HG03565 (cell line): Measurements from ENCODE around the gene SNED1.
"Not testable (repeated sequence)": the region's sequence is repeated elsewhere in the genome, so short reads cannot be mapped to it uniquely, and the experiment has no call there.

Experiments used
- ATAC-seq: cut with Tn5 transposase; IDR thresholded peaks from one replicate; pipeline ENCODE4 v1.9.1; 2021; ENCODE audit warnings: mild to moderate bottlenecking, moderate library complexity; ENCODE audit not compliant: unreplicated experiment

SNED1 gene

DNA sequence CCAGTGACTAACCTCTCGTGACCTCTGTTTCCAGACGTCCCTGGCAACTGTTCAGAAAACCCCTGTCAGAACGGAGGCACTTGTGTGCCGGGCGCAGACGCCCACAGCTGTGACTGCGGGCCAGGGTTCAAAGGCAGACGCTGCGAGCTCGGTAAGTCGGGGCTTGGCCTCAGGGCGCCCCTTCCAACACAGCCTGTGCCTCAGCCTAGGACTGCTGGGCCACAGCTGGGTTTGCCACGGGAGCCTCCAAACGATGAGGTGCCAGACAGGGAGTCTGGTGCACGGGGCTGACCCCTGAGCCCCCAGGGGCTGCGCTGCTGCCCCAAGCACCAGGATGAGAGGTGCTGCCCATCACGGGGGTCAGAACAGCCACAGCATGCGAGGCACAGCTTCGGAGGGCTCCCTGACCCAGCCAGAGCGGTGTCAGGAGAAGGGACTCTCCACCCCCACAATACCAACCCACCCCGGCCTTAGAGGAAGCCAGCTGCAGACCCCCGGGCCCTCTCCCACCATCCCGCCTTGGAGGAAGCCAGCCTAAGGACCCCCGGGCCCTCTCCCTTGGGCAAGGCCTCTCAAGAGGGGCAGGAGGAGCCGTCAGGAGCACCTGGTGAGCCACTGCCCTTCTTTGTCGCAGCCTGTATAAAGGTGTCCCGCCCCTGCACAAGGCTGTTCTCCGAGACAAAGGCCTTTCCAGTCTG is 83.4 kb downstream of the SNED1 start:
- no peak for ATAC-seq

DNA sequence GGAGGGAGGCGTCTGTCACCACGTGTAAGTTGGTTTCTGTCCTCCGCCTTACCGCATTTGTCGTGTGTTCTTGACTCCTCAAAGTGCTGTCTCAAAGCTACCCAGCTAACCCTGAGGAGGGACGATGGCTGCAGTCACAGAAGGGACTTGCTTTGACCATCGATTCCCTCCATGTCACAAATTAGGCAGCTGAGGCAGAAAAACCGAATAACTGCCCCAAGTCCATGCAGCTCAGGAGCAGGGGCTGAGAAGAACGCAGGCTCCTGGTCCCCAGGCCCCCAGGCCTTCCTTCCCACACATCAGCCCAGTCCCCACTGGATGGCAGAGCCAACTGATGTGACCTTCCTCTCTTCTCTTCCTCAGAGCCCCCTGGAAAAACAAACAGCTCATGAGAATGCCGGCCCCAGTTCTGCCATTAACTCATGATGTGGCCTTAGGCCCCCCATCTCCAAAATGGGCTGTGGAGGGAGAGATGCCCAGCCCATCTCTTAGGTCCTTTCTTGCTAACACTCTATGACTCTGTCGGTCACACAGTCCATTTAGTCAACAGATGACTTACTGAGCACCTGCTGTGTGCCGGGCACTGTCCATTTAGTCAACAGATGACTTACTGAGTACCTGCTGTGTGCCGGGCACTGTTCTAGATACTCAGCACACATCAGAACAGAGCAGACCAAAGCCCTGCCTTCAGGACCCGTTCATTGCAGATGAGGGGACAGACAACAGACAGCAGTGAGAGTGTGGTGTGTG is 84.1 kb downstream of the SNED1 start:
- ATAC-seq: no peak

DNA sequence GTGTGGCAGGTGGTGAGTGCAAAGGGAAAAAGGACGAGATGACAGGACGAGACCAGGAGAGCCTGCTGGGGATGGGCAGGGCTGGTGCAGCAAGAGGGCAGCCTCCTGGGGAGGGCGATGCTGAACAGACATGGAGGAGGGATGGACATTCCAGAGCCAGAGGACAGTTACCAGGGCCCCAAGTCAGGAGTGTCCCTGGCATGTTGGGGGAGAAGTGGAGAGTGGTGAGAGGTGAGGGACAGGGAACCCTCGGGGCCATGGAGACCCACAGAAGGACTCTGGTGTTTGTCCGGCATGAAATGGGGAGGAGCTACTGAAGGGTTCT is 84.6 kb downstream of the SNED1 start:
- no peak for ATAC-seq

DNA sequence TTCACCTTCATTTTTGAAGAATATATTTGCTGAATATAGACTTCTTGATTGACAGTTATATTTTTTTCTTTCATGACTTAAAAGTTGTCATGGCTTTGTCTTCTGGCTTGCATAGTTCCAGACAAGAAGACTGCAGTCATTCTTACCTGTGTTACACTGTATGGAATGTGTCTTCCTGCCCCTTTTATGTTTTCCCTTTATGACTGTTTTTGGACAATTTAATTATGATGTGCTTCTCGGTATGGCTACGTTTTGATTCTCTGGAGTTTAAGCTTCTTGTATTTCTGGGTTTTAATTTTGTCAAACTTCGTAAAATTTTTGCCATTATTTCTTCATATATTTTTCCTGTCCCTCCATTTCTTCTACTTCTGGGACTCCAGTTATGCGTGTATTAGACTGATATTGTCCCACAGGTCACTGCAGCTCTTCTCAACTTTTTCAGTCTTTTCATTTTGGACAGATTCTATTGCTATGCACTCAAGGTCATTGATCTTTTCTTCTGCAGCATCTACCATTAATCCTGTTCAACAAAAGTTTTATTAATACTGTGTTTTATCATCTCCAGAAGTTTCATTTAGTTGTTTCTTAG is 86.5 kb downstream of the SNED1 start:
- ATAC-seq: no peak

DNA sequence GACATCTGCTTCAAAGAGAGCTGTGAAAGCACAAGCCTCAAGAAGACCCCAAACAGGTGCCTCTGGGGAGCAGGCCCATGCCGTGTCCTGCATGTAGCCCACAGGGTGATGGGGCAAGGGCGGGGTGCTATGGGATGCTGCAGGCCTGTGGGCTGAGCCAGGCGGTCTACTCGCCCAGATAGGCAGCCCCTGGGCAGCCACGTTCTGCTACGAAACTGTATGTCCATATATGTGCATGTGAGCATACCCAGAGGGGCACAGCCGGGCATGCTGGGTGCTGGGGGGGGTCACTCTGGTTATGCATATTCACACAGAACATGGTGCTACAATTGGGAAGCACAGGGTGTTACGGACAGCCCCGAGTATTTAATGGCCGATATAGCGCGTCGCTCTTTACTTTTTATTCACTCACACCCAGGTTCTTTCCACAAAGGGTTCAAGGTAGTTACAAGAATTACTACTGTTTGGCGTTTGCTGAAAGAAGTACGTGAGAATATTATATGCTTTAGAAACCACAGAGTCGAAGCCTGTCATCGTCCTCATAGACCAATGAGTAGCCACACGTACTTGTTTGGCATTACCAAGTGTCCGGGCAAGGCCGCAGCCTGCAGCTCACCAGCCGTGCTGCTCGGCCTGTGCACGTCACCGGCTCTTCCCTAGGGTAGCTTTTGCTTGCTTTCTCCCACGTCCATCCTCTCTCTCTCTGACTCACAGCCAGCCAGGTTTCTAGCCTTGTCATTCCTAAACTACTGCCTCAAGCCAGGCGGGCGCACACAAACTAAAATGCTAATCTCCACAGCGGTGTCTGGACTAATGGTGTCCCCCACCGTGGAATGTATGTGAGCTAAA is 89.2 kb downstream of the SNED1 start:
- peak; percentile 36 for ATAC-seq

DNA sequence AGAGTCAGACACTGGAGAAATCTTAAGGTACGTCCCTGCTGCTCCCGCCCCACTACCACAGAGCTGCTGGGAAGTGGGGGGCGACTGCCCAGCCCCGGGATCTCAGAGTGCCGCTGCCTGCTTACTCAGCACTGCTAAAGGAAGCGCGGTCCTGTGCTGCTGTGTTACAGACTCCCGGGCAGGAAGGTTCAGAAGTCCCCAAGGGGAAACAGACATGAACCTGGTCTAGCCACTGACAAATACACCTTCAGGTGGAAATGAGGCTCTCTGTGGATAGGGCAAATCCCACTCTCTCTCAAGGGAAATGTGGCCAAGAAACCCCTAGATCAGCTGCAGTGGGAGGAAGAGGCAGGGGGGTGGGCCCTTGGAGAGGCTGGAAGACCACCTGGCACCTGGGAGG is 90.0 kb downstream of the SNED1 start:
- no peak for ATAC-seq

DNA sequence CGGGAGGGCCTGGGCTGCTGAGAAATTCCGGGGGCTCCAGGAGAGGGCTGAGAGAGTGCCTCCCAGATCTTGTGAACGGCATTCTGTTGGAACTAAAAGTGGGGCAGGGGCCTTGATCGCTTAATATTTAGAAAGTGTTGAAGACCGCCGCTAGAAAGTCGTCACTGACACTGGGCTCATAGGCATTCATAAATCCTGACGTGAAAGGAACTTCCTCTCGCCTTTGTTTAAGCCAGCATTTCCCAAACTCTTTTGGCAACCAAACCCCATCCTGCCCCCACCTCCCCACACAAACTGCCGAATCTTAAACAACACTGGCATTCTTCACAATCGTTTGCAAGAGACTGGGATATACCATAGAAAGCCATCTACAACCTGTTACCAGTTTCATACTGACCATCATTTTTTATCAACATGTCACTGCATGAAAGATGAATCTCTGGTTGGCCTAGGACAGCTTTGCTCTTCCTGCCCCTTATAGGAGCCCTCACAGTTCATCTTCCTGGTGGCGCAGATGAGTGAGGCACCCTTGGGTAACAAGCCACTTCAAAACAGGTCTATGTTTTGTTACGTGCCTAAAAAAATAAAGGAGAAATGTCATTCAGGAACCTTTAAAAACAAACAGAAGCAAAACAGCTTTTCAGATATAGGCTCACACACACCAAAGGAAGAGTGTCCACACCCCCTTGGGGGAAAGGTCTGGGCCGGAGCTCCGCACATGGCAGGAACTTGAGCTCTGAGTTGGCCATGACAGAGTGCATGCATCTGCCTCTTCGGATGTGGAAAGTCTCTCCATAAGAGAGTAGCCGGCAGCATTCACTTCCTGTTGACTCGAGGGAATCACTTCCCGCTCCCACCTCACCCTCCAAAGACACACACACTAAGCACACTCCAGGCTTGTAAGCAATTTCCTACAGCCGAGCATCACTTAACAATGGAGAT is 90.6 kb downstream of the SNED1 start:
- no peak for ATAC-seq

DNA sequence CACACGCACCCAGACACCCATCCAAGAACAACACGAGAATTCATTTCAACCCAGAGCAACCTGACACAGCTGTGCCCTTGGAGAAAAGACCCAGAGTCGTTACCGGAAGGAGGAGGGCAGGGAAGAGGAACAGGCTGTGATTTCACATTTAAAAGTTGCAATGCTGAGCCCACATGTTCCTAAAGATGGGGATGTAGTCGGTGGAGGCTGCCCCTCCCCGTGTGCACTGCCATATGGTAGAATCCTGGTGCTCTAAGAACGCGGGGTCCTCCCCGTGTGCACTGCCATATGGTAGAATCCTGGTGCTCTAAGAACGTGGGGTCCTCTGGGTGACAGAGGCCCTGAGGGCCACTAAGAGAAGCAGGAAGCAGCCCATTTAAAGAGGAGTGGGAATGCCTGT is 92.8 kb downstream of the SNED1 start:
- ATAC-seq: no peak

DNA sequence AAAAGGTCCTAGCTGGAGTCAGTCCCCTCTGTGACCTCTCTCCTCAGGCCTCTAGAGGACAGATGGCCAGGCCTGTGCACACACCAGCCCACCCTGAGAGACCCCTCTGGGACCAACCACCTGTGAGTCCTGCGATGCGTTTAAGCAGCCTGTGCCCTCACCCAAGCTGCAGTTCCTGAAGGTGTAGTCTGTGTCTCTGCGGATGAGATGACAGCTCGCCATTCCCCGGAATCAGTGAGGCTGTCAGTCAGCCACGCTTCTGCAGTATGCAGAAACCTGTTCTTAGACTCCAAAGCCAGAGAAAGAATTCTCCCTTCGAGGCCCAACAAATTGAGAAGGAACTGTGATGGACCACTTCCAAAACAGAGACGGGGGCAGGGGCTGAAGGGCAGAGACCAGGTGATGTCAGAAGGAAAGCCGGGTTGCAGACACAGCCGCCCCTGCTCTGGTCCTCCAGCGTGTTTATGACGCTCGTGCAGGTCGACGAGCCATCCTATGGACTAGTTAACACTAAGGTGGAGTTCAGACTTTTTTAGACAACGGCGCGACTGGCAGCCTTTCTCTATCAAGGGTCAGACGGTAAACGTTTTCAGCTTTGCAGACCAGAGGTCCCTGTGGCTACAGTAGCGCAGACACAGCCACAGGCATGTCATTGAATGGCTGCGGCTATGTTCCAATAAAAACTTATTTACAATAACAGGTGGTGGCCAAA is 93.5 kb downstream of the SNED1 start:
- no peak for ATAC-seq

DNA sequence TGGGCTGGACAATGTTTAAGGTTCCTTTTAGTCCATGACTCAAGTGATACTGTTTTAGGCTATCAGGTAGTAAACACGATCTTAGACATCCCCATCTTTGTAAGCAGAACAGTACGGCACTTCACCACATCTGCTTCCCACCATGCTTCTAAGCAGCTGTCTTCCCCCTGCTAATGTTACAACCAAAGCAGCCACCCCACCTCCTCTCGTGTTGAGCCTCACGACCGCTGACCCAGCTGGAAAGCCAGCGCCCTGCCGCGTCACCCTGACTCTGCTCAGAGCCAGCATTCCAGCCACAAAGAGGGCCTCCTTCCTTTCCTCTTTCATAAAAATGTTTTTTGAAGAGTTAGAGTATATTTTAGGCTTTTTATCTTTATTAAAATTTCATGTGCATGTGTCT is 94.3 kb downstream of the SNED1 start:
- no peak for ATAC-seq

DNA sequence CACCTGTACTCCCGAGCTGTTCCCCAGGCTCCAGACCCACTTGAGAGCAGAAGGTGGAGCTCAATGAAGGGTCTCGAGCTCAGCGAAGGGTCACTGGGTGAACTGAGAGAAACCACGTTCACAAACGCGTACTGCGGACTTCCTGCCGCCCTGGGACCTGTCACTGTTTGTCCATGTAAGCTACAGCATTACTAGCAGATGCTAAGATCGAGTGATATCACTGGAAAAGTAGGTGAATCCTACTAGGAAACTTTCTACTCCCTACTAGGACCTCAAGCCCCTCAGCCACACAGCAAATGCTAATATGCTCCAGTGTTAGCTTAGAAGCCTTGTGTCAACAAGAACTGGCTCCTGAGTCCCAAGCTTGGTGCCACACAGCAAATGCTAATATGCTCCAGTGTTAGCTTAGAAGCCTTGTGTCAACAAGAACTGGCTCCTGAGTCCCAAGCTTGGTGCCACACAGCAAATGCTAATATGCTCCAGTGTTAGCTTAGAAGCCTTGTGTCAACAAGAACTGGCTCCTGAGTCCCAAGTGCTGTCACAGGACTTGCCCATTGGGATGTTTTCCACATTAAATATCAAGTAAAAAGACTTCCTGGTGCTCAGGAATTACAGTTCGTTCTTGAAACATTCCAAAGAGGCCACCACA is 94.8 kb downstream of the SNED1 start:
- ATAC-seq: not testable (repeated sequence)

DNA sequence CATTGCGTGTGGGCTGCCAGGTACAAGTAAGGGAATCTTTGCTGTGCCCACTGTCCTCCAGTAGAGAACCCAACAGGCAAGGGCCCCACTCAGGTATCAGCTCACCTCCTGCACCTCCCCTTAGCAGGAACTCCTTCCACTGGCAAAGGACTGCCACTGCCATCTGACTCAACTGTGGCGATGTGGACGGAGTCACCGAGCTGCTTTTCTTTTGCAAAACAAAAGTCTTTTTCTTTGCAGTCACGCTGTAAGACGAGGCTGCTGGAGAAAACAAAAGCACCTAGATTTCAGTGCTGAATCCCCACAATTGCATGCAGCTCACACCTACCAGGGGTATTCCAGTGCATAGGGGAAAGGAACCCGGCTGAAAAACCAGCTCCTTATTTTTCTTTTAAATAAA is 95.8 kb downstream of the SNED1 start:
- no peak for ATAC-seq

DNA sequence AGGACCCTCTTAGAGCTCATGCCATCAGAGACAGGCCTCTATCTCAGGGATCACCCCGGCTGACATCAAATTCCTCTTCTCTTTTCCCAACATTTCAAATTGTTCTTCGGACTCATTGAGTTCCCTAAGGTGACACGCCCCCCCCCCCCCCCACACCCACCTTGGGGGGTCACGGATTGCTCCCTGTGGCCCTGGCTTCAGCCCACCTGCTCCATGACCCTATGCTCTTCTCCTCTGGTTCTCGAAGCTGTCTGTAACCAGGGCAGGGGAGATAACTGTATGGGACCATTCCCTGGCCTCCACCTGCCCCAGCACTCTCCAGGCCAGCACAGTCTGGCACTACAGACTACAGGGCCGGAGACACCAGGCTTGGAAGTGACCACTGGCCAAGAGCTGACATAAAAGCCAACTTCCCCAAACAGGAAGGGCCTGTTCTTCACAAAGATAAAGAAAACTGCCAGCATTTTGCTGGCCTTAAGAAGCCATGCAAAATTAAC is 96.6 kb downstream of the SNED1 start:
- no peak for ATAC-seq

DNA sequence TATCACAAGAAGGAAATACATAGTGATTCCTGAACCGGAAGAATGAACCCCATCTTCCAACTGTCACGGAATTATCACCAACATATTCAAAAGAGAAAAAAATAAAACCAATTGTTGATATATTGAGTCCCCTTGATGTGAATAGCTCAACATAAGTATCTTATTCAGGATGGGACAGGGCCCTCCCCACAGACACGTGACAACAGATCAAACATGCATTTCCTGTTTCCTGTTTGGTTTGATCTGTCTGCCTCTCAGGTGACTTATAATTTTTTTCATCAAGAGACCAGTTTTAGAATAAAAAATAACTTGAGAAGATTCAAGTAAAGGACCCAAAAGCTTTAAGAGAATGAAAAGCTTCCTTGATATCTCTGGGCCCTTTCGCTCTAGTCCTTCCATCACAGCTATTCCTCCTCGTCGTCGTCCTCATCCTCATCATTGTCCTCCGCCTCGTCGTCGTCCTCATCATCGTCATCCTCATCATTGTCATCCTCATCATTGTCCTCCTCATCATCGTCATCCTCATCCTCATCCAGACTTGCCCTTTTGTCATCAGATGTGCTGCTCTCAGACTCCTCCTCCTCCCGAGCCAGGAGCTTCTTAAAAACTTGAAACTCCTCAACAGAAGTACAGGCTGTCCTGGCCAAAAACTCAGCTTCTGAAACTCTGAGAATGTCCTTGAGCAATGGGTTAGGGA is 97.3 kb downstream of the SNED1 start:
- ATAC-seq: no peak

DNA sequence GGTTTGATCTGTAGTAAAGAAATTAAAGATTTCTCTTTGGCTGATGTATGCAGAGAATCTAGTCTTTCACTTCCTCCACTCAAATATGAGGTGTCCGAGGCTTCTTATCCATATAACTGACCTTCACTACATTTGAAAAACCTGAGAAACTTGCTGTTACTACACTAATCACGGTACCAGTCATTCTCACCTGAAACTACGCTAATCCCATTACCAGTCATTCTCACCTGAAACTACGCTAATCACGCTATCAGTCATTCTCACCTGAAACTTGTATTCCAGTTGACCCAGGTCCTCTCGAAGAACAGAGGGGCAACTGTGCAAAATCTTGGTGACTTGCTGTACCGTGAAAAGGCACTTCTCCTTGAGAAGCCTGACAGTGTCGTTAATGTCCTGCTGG is 98.6 kb downstream of the SNED1 start:
- ATAC-seq: peak; percentile 40

DNA sequence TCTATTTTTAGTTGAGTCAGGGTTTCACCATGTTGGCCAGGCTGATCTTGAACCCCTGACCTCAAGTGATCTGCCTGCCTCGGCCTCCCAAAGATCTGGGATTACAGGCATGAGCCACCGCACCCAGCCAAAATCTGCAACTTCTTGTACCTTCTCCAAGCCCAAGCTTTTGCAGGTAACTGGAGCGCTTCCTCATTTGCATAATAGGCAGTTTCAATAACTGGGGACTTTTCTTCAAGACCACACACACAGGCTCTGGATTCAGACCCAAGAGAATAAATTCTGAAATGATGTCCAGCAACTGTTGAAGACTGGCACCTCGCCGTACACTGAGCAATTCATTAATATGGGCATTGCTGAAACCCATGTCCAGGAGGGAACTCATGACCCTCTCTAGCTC is 100.8 kb downstream of the SNED1 start:
- no peak for ATAC-seq

DNA sequence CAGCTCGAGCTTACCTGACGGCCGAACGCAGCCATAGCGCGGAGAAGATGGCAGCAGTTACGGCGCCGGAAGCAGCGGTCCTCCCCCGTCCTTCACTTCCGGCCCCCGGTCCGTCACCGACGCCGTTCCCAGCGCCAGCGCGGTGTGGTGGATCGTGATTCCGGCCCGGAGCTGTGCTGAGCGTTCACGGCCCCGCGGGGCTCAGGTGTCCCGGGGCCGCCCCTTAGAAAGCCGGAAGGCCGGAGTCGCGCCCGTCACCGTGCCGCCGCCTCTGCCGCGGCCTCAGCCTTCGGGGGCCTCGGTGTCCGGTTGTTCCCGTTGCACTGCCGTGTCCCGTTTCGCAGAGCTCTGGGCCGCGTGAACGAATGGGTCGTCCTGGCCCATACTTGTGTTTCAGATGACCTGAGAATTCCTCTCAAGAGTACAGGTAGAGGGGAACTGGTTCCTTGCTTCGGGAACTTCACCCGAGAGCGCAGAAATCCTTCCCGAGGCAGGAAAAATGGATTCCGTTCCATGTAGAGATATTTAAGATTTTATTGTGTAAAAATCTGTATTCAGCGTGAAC is 103.9 kb downstream of the SNED1 start, which contains the start of gene MTERF4:
MTERF4 (minus strand) TSS at position 49 of the 565 bp plus-strand sequence; CDS start at position 35, 14 bp downstream.
- ATAC-seq: peak; percentile 75

DNA sequence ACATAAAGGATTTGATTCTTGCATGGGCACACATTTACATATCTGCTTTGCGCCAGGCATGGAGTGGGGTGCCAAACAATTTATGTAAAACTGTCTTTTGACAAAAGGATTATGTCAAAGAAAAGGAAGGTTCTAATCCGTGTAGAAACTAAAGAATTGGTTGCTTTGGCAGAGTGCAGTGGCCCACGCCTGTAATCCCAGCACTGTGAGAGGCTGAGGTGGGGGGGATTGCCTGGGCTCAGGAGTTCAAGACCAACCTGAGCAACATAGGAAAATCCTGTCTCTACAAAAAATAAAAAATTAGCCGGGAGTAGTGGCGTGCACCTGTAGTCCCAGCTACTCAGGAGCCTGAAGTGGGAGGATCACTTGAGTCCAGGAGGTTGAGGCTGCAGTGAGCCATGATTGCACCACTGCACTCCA is 104.8 kb downstream of the SNED1 start:
- ATAC-seq: no peak
